HUDEP-2 (cell line): ENCODE measurements around the gene MACROD2.

Source experiments
- DNase-seq, 76 experiments: peaks; one replicate each; lab custom pipeline; 2025; ENCODE audit not compliant: unreplicated experiment in 76 of 76; lab: John Stamatoyannopoulos, UW

The MACROD2 gene

GRCh38 chr20:15838466-15838865, 1843.2 kb downstream of the MACROD2 start:
- DNase-seq = no peak

- no peak for DNase-seq
These were observed 1845.5 kb downstream of the MACROD2 start for GRCh38 chr20:15840636-15841301.

- DNase-seq = no peak
These were observed 1847.6 kb downstream of the MACROD2 start for GRCh38 chr20:15842872-15843271.

- DNase-seq = no peak
These were observed 1848.5 kb downstream of the MACROD2 start for GRCh38 chr20:15843777-15844176.

GRCh38 chr20:15847196-15847784, 1852.0 kb downstream of the MACROD2 start:
- DNase-seq = no peak

- DNase-seq = no peak
These were observed 1852.8 kb downstream of the MACROD2 start for GRCh38 chr20:15848126-15848525.

GRCh38 chr20:15848995-15849610, 1853.8 kb downstream of the MACROD2 start:
- no peak for DNase-seq

GRCh38 chr20:15851576-15852215, 1856.4 kb downstream of the MACROD2 start:
- DNase-seq = no peak

GRCh38 chr20:15854911-15855310, 1859.6 kb downstream of the MACROD2 start:
- DNase-seq = no peak

- DNase-seq = no peak
These were observed 1862.0 kb downstream of the MACROD2 start for GRCh38 chr20:15857173-15857784.

- DNase-seq = no peak
These were observed 1863.7 kb downstream of the MACROD2 start for GRCh38 chr20:15859061-15859460.

- DNase-seq = no peak
These were observed 1865.5 kb downstream of the MACROD2 start for GRCh38 chr20:15860850-15861249.

GRCh38 chr20:15862178-15862577, 1866.9 kb downstream of the MACROD2 start:
- DNase-seq = no peak

GRCh38 chr20:15863735-15864134, 1868.4 kb downstream of the MACROD2 start:
- no peak for DNase-seq

- DNase-seq = no peak
These were observed 1870.2 kb downstream of the MACROD2 start for GRCh38 chr20:15865553-15865952.

- no peak for DNase-seq
These were observed 1871.8 kb downstream of the MACROD2 start for GRCh38 chr20:15866916-15867730.

- no peak for DNase-seq
These were observed 1872.6 kb downstream of the MACROD2 start for GRCh38 chr20:15867899-15868298.

GRCh38 chr20:15875446-15875845, 1880.1 kb downstream of the MACROD2 start:
- no peak for DNase-seq

GRCh38 chr20:15882553-15882952, 1887.2 kb downstream of the MACROD2 start:
- no peak for DNase-seq

GRCh38 chr20:15886250-15886649, 1890.9 kb downstream of the MACROD2 start:
- DNase-seq = no peak
